Subcutaneous abdominal adipose tissue (tissue), 5 donors: Measurements from ENCODE around the gene PSMD1.
"Not testable (repeated sequence)": the region's sequence is repeated elsewhere in the genome, so short reads cannot be mapped to it uniquely, and the experiment has no call there.

Source experiments
- H3K27ac ChIP-seq: one replicate; pipeline ENCODE4 v1.7.0; 2013; ENCODE audit warnings: low read depth, mild to moderate bottlenecking, inconsistent platforms, low read length, moderate library complexity
- H3K27me3 ChIP-seq, 5 donors: one replicate each; pipeline ENCODE4 v1.7.0; 2013; ENCODE audit warnings: low read length in 5 of 5, inconsistent platforms in 1 of 5; ENCODE audit not compliant: control insufficient read depth in 5 of 5, insufficient read depth in 4 of 5
- H3K36me3 ChIP-seq, 5 donors: one replicate each; pipeline ENCODE4 v1.7.0; 2013; ENCODE audit warnings: low read length in 5 of 5; ENCODE audit not compliant: control insufficient read depth in 5 of 5, insufficient read depth in 5 of 5
- H3K4me1 ChIP-seq, 5 donors: one replicate each; pipeline ENCODE4 v1.7.0; 2013; ENCODE audit warnings: low read length in 5 of 5, mild to moderate bottlenecking in 3 of 5, moderate library complexity in 1 of 5; ENCODE audit not compliant: control insufficient read depth in 5 of 5, insufficient read depth in 5 of 5
- H3K4me3 ChIP-seq, 5 donors: one replicate each; pipeline ENCODE4 v1.7.0; 2013; ENCODE audit warnings: low read length in 5 of 5, low read depth in 1 of 5
- H3K9ac ChIP-seq, 5 donors: one replicate each; pipeline ENCODE4 v1.7.0; 2013; ENCODE audit warnings: low read length in 5 of 5, mild to moderate bottlenecking in 4 of 5, moderate library complexity in 3 of 5
- H3K9me3 ChIP-seq, 5 donors: one replicate each; pipeline ENCODE4 v1.7.0; 2013; ENCODE audit warnings: low read length in 5 of 5; ENCODE audit not compliant: control insufficient read depth in 5 of 5
- donor health status: healthy.
- donor health status: healthy.
- donor health status: healthy.
- donor health status: healthy.
- donor health status: healthy.

The PSMD1 gene

GRCh38 chr2:231197196-231197595, 140.5 kb downstream of the PSMD1 start:
- H3K4me3 ChIP-seq, H3K9me3 ChIP-seq, H3K27ac ChIP-seq, H3K36me3 ChIP-seq, H3K9ac ChIP-seq, H3K27me3 ChIP-seq: not testable (repeated sequence)
- H3K4me1 ChIP-seq = peaks cover 1 to 17% (median 15%) of the 10 kb centered on the region in 5 donors

GRCh38 chr2:231197706-231198290, 141.1 kb downstream of the PSMD1 start:
- H3K9ac ChIP-seq = peak overlapping the region in 4 of 5 donors; percentile 40 to 86 (median 78)
- peak overlapping the region; percentile 81 to 100 (median 96) for H3K4me3 ChIP-seq
- H3K4me1 ChIP-seq = peaks cover 1 to 16% (median 15%) of the 10 kb centered on the region in 5 donors
- no peak overlapping the region for H3K27ac ChIP-seq
- H3K36me3 ChIP-seq = no peaks in the 10 kb centered on the region
- H3K9me3 ChIP-seq = no peaks in the 10 kb centered on the region
- no peaks in the 10 kb centered on the region for H3K27me3 ChIP-seq

DNA sequence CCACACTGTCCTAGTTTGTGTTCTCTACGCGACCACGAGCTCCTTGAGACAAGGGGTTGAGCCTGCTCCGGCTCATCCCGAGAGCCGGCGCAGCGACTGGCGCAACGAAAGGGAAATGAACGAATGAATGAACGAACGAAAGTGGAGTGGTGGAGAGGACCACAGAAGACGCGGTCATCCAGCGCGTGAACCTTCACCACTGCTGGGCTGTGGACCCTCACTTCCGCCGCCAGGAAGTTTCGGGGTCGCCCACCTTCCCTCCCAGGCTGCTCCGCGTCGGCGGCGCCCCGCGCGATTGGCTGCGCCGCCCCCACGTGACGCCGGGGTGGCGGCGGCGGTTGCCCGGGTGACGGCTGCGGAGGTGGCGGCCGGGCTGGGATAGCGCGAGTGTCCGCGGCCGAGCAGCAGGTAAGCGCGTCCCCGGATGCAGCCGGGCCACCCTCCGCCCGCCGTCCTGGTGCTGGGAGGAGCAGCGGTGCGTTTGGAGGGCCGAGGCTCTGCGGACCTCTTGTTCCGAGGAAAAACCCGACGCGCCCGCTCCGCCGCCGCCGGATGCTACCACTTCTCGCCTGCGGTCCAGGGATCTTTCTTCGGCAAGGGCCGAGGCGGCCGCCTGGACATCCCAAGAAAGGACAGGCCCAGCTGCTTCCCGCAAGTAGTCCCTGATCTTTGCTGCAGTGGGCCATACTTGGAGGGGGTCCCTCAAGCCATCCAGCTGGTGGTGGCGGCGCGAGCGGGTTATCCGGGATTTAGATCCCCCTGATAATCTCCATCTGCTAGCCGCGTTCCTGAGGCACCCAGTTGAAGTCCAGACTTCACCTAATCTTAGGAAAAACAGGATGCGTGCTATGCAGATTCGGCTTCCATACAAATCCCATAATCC, 141.9 kb downstream of the PSMD1 start, which contains the start of gene ARMC9:
TSS of gene ARMC9 (plus strand) at position 341 of the 883 bp plus-strand sequence. CDS start 7,608 bp downstream, outside the sequence.
- Histone ChIP-seq H3K36me3 (no peaks in the 10 kb centered on the region), H3K9ac (peak within 1 kb of the TSS in 4 of 5 donors; percentile 40 to 86 (median 78)), H3K27ac (no peak within 1 kb of the TSS), H3K9me3 (no peaks in the 10 kb centered on the region), H3K27me3 (no peaks in the 10 kb centered on the region), H3K4me1 (peaks cover 1 to 16% (median 15%) of the 10 kb centered on the region in 5 donors), H3K4me3 (peak within 1 kb of the TSS; percentile 81 to 100 (median 96))

DNA sequence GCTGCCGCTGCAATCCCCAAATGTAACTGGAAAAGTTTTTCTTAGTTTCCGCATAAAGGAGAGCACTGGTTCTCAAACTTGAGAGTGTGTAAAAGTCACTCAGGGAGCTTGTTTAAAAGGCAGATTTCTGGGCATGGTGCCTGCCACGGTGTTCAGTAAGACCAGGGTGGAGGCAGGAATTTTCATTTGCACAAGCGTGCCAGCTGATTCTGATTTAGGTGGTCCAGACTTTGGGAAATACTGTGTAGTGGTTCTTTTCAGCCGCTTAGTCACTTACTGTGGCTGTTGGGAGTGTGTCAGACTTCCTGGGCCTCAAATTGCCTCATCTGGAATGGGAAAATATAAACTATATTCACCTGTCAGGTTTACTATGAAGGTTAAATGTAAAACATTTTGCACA, 142.6 kb downstream of the PSMD1 start:
- H3K9ac ChIP-seq = peak overlapping the region in 3 of 5 donors; percentile 40 to 74 (median 68)
- H3K4me3 ChIP-seq = peak overlapping the region; percentile 52 to 100 (median 96)
- H3K27me3 ChIP-seq = no peaks in the 10 kb centered on the region
- H3K36me3 ChIP-seq = no peaks in the 10 kb centered on the region
- H3K27ac ChIP-seq = no peak overlapping the region
- H3K4me1 ChIP-seq = peaks cover 1 to 16% (median 15%) of the 10 kb centered on the region in 5 donors
- no peaks in the 10 kb centered on the region for H3K9me3 ChIP-seq

- H3K36me3 ChIP-seq = no peaks in the 10 kb centered on the region
- H3K4me3 ChIP-seq = no peak overlapping the region
- no peaks in the 10 kb centered on the region for H3K27me3 ChIP-seq
- H3K4me1 ChIP-seq = peaks cover 1 to 16% (median 15%) of the 10 kb centered on the region in 5 donors
- no peak overlapping the region for H3K9ac ChIP-seq
- H3K9me3 ChIP-seq = no peaks in the 10 kb centered on the region
- H3K27ac ChIP-seq = no peak overlapping the region
Observed at GRCh38 chr2:231200805-231201474, 144.3 kb downstream of the PSMD1 start.

DNA sequence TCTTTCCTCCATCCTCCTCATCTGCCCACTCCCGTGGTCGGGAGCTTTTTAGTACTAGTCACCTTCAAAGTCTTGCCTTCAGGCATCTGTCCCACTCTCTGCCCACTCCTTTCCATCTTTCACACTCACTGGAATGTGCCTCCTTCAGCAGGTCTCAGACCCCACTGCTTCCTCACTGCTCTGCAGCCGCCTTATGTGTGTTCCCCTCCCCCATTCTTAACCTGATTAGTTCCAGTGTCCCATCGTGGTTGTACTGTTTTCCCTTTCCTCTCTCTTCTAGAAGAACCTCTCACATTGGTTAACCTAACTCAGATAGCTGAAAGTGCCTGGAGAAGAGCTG, 144.8 kb downstream of the PSMD1 start:
- Histone ChIP-seq H3K4me3 (no peak overlapping the region), H3K9me3 (no peaks in the 10 kb centered on the region), H3K27ac (no peak overlapping the region), H3K36me3 (no peaks in the 10 kb centered on the region), H3K9ac (no peak overlapping the region), H3K27me3 (no peaks in the 10 kb centered on the region), H3K4me1 (peaks cover 1 to 16% (median 15%) of the 10 kb centered on the region in 5 donors)

- Histone ChIP-seq H3K4me3 (no peak overlapping the region), H3K27me3 (no peaks in the 10 kb centered on the region), H3K9me3 (no peaks in the 10 kb centered on the region), H3K4me1 (peaks cover 1 to 11% (median 9%) of the 10 kb centered on the region in 5 donors), H3K27ac (no peak overlapping the region), H3K9ac (no peak overlapping the region), H3K36me3 (no peaks in the 10 kb centered on the region)
Observed at GRCh38 chr2:231203087-231203486, 146.4 kb downstream of the PSMD1 start.

- Histone ChIP-seq H3K9ac (no peak overlapping the region), H3K9me3 (no peaks in the 10 kb centered on the region), H3K27ac (no peak overlapping the region), H3K36me3 (peaks cover 0 to 10% (median 0%) of the 10 kb centered on the region in 5 donors), H3K4me1 (peaks cover 0 to 3% (median 3%) of the 10 kb centered on the region in 5 donors), H3K4me3 (no peak overlapping the region), H3K27me3 (no peaks in the 10 kb centered on the region)
Observed at GRCh38 chr2:231204146-231204545, 147.5 kb downstream of the PSMD1 start.

- no peaks in the 10 kb centered on the region for H3K4me1 ChIP-seq
- no peak overlapping the region for H3K4me3 ChIP-seq
- H3K27me3 ChIP-seq = no peaks in the 10 kb centered on the region
- peaks cover 0 to 11% (median 0%) of the 10 kb centered on the region in 5 donors for H3K36me3 ChIP-seq
- H3K27ac ChIP-seq = no peak overlapping the region
- H3K9me3 ChIP-seq = no peaks in the 10 kb centered on the region
- no peak overlapping the region for H3K9ac ChIP-seq
Observed at GRCh38 chr2:231204581-231204980, 147.9 kb downstream of the PSMD1 start.

DNA sequence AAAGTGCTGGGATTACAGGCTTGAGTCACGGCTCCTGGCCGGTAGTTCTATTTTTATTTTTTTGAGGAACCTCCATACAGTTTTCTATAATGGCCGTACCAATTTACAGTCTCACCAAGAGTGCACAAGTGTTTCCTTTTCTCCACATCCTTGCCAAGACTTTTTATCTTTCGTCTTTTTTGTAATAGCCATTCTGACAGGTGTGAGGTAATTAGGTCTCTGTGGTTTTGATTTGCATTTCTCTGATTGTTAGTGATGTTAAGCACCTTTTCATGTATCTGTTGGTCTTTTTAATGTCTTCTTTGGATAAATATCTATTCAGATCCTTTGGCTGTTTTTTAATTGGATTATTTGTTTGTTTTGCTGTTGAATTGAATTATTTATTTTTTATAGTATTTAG, 151.1 kb downstream of the PSMD1 start:
- Histone ChIP-seq H3K4me3 (no peak overlapping the region), H3K27me3 (no peaks in the 10 kb centered on the region), H3K36me3 (peaks cover 0 to 17% (median 4%) of the 10 kb centered on the region in 5 donors), H3K4me1 (no peaks in the 10 kb centered on the region), H3K9ac (no peak overlapping the region), H3K27ac (no peak overlapping the region), H3K9me3 (no peaks in the 10 kb centered on the region)
